Measurements from ENCODE around the gene TEX14. TPM values are rescaled to one million over a fixed set of nuclear protein-coding genes. Genes with fewer than 3 reads are reported as not detected.

Gene TEX14
- total and polyA plus RNA-seq, 7 donors = 0.05 to 3.5 (median 0.11) TPM; not detected in 1

GRCh38 chr17:58601976-58602375, 89.9 kb downstream of the TEX14 start:
- ATAC-seq (no peak), DNase-seq (no peak)
- H3K4me3 ChIP-seq = no peak overlapping the region
- intact Hi-C loops (cut with DNase I) = loop anchor here in 1 of 2 donors (2.0 kb wide), 1 partner anchor 19 kb away; no protein-coding TSS in a partner anchor
- H3K9me3 ChIP-seq = no peaks in the 10 kb centered on the region
- no peaks in the 10 kb centered on the region for H3K4me1 ChIP-seq
- no peak for TF ChIP-seq CTCF (IDR thresholded peaks at IDR 0.05)
- no peaks in the 10 kb centered on the region for H3K36me3 ChIP-seq (ENCODE audit: insufficient read depth in 1 of 2, low read depth in 1 of 2)
- no peak overlapping the region for H3K27ac ChIP-seq
- H3K27me3 ChIP-seq (ENCODE audit: insufficient read depth in 3 of 3, low read length in 2 of 3) = no peaks in the 10 kb centered on the region

GRCh38 chr17:58597371-58597770, 94.5 kb downstream of the TEX14 start:
- Histone ChIP-seq H3K4me3 (no peak overlapping the region), H3K4me1 (no peaks in the 10 kb centered on the region), H3K27me3 (ENCODE audit: insufficient read depth in 3 of 3, low read length in 2 of 3) (no peaks in the 10 kb centered on the region), H3K27ac (no peak overlapping the region), H3K36me3 (ENCODE audit: insufficient read depth in 1 of 2, low read depth in 1 of 2) (no peaks in the 10 kb centered on the region), H3K9me3 (no peaks in the 10 kb centered on the region)
- DNase-seq (no peak), ATAC-seq (no peak)
- TF ChIP-seq CTCF (IDR thresholded peaks at IDR 0.05) = no peak
- WGBS, 3 donors = 90 to 92% (median 91%) methylated on average over 3 of the region's 3 CpGs
- intact Hi-C loops (cut with DNase I) = no loop called here

- intact Hi-C loops (cut with DNase I) = no loop called here
- H3K4me1 ChIP-seq = no peaks in the 10 kb centered on the region
- no peak overlapping the region for H3K4me3 ChIP-seq
- H3K9me3 ChIP-seq = no peaks in the 10 kb centered on the region
- H3K27ac ChIP-seq = no peak overlapping the region
- ATAC-seq = no peak
- no peaks in the 10 kb centered on the region for H3K36me3 ChIP-seq (ENCODE audit: insufficient read depth in 1 of 2, low read depth in 1 of 2)
- DNase-seq = no peak
- 47 to 61% (median 60%) methylated on average over 5 of the region's 5 CpGs for WGBS, 3 donors
- TF ChIP-seq CTCF (IDR thresholded peaks at IDR 0.05) = no peak
- H3K27me3 ChIP-seq (ENCODE audit: insufficient read depth in 3 of 3, low read length in 2 of 3) = no peaks in the 10 kb centered on the region
These were observed 96.6 kb downstream of the TEX14 start for GRCh38 chr17:58595194-58595792.

GRCh38 chr17:58593123-58593522, 98.7 kb downstream of the TEX14 start:
- TF ChIP-seq CTCF (IDR thresholded peaks at IDR 0.05) = no peak
- Histone ChIP-seq H3K27me3 (ENCODE audit: insufficient read depth in 3 of 3, low read length in 2 of 3) (no peaks in the 10 kb centered on the region), H3K27ac (no peak overlapping the region), H3K9me3 (no peaks in the 10 kb centered on the region), H3K4me1 (no peaks in the 10 kb centered on the region), H3K4me3 (no peak overlapping the region), H3K36me3 (ENCODE audit: insufficient read depth in 1 of 2, low read depth in 1 of 2) (no peaks in the 10 kb centered on the region)
- WGBS, 3 donors = 88 to 96% (median 91%) methylated on average over 1 of the region's 1 CpG
- ATAC-seq = no peak
- no peak for DNase-seq
- intact Hi-C loops (cut with DNase I) = no loop called here

- intact Hi-C loops (cut with DNase I) = no loop called here
- no peak for TF ChIP-seq CTCF (IDR thresholded peaks at IDR 0.05)
- 83 to 89% (median 88%) methylated on average over 6 of the region's 6 CpGs for WGBS, 3 donors
These were observed 100.4 kb downstream of the TEX14 start for GRCh38 chr17:58591455-58591854.

More at GRCh38 chr17:58591455-58591854, 100.4 kb downstream of the TEX14 start:
- H3K4me3 ChIP-seq = no peak overlapping the region
- H3K27me3 ChIP-seq (ENCODE audit: insufficient read depth in 3 of 3, low read length in 2 of 3) = no peaks in the 10 kb centered on the region
- no peak overlapping the region for H3K27ac ChIP-seq
- no peak for DNase-seq
- H3K36me3 ChIP-seq (ENCODE audit: insufficient read depth in 1 of 2, low read depth in 1 of 2) = no peaks in the 10 kb centered on the region
- H3K9me3 ChIP-seq = no peaks in the 10 kb centered on the region
- no peak for ATAC-seq
- H3K4me1 ChIP-seq = no peaks in the 10 kb centered on the region
